Measurements from ENCODE around the gene PLEK.
"Not testable (repeated sequence)": the region's sequence is repeated elsewhere in the genome, so short reads cannot be mapped to it uniquely, and the experiment has no call there.

The PLEK gene

DNA sequence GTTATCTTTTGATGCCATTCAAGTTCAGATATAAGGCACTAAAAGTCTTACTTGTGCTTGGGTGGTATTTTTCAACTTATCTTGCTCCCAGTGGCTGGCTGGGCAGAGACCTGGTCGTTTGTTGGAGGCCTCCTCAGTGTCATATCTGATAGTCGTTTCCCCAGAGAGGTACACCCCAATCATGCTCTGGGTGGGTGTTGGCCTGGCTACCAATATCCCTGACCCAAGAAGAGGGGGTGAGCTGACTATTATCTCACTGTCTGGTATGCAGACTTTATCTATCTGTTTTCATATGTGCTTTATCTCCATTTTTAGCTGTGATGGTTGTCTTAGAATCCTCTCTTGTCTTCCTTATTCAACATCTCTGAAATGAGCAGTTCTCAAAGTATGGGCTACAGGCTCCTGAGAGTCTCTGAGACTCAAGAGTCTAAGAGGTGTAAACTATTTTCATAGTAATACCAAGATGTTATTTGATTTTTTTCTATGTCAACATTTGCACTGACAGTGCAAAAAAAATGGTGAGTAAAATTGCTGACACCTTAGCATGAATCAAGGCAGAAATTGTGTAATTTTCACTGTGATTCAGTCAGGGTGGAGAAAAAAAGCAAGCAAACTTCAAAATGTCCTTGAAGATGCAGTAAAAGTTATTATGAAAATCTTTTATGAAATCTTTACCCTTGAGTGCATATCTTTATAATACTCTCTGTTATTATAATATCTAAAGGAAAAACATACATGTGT, 12.3 kb upstream of the PLEK start:
- in situ Hi-C loops (cut with HindIII; ENCODE audit: low sequenced_read_pairs) = no loop called here

DNA sequence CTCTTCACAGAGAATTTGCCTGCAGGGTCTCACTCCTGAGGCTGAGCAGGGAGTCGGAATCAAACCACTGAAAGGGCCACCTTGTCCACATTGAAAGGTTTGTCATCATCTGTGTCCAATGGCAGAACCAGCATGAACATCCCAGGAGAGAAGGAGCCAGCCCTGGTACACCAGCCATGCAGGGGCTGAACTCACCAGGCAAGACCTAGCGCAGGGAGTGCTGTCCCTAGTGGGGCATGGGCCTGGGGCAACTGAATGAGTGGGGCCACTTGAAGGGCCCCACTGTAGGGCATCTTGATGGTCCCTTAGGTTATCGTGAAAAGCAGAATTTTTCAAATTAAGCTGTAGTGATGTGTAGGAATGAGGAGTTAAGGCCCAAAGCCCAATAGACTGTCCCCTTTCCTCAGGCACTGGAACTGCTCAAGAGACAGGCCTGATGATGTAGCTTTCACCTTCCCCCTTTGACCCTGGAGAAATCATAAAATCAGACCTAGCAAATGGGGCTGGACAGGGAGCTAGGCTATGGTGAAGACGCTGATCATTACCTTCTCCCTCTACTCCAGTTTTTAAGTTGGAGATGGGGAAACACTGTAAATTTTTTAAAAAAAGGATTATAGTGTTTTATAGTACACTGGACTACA, 8.4 kb upstream of the PLEK start:
- in situ Hi-C loops (cut with HindIII; ENCODE audit: low sequenced_read_pairs) = no loop called here

DNA sequence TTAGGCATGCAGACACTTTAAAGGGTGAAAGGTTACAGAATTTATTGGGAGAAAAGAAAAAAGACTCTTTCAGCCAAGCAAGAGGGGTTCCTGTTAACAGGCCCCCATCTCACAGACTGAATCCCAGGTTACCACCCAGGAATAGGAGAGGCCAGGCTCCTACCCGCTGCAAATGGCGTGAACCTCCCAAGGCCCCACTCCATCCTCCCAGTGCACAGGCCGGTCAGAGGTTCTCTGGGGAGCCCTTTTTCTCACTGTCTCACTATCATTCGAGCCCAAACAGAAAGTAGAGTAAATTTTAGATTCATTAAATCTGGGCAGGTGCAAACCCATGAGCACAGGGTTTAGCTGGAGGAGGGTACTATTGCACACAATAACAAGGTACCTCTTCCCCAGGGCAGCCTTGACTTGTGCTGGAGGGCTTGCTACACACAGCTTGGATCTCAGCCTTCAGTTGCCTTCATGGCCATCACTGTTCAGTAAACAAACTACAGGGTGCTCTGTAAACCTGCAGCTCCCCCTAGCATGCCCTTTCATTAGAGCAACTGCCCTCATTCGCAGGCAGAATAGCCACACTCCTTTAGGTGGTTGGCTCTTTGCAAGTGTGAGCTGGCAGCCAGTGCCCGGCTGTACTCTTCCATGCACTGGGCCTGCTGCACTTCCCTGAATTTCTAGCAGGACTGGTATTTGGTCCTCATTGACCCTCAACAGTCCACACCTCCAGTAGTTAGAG, 7.3 kb upstream of the PLEK start:
- in situ Hi-C loops (cut with HindIII; ENCODE audit: low sequenced_read_pairs) = no loop called here

DNA sequence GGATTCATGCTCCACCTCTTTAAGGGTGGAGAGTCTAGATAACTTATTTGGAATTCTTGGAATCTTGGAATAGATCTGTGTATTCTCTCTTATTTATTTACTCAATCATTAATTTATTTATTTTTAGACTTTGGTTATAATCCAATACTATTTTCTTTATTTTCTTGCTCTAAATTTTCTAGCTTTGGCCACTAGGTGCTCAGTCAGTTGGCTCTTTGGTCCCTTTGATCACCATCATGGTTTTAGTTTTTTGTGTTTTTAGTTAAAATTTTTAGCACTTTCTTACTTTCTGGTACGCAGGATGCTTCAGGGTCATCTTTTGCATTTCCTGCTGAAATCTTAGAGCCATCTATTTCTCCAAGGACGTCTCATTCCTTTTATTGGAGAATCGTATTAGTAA, 5.2 kb upstream of the PLEK start:
- in situ Hi-C loops (cut with HindIII; ENCODE audit: low sequenced_read_pairs) = no loop called here

DNA sequence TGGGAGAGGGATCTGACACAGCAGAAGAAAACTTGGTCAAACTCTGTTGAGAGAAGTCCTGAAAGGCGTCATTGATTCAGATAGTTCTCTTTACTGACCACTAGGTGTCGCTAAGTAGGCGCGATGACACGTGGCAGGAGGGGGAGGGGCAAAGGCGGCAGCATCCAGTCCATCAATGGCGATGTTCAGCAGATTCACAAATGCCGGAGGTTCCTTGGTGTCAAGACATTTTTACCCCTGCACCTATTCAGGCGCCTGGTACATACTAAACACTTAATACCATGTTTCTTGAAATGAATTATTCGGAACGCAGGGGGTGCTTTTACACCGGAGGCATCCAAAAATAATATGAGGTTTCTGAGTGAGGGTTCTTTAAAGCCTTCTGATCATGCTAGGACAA, 3.0 kb upstream of the PLEK start:
- in situ Hi-C loops (cut with HindIII; ENCODE audit: low sequenced_read_pairs) = no loop called here

DNA sequence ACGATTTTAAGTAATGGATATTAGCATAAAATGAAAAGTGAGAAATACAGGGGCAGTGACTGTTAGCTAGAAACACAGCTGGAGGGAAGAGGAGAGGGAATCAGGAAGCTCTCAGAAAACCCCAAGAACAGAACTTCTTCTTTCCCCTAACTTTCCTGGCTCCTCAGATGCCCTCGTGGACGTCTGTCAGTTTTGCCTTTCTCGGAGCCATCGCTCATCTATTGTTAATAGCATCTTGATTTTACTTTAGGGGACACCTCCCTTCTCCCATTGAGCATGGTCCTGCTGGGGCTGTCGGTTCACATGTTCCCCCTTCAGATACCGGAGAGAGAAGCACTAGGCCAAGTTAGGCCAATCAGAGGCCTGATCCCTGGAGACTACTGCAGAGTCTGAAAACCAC, 2.3 kb upstream of the PLEK start:
- in situ Hi-C loops (cut with HindIII; ENCODE audit: low sequenced_read_pairs) = no loop called here

DNA sequence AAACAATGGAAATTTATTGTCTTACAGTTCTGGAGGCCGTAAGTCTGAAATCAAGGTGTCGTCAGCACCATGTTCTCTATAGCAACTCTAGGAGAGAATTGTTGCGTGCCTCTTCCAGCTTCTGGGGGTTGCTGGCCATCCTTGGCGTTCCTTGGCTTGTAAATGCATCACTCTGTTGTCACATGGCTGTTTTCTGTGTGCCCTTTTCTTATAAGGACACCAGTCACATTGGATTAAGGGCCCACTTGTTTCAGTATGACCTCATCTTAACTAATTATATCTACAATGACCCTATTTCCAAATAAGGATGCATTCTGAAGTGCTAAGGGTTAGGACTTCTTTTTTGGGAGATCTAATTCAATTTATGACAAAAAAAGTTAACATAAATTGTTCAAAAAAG, 1.4 kb upstream of the PLEK start:
- in situ Hi-C loops (cut with HindIII; ENCODE audit: low sequenced_read_pairs) = no loop called here

DNA sequence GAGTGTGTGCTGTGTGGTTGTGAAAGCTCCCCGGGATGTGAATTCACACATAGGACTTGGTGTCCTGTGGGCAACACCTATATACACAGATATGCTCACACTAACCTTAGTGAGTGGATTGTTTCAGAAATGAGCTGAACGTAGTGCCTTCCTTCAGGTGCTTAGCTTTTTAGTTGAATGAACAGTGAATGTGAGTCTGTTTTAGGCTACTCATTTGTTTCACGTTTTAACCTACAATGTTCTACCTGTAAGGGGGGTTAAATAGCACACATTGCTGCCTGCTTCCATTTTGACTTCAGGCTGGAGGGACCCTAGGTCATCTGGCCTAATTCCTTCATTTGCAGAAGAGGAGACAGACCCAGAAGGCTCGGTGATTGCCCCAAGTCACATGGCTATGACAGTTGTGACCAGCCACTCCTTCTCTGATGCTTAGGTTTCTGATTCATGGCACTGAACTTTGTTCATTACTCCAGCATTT, 1.0 kb downstream of the PLEK start:
- in situ Hi-C loops (cut with HindIII; ENCODE audit: low sequenced_read_pairs) = no loop called here

DNA sequence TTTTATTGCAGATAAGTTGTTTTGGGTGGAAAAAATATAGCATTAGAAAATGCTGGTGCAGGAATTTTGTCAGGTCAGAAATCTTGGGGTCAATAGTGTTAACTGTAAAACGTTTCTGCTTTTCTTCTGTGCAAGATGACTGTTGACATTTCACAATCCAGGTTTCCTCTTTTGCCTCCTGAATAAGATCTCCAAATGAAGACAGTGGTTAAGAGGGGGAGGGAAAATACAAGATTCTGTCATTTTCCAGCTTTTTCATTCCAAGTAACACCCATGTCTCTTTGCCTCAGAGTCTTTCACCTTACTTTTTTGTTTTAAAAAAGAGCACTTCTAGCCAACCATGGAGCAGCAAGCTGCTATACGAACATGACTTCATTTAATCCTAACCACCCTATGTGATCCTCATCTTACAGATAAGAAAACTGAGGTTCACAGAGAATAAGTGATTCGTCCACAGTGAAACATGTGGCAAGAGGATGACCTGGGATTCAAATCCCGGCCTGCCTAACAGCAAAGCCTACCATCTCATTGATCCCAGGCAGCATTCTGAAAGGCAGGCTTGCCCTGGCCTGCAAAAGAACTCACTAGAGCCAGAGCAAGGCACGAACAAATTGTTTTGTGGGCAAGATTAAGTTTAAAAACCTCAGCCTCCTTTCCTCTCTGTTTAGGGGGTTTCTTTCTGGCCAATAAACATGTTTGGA, 3.0 kb downstream of the PLEK start:
- in situ Hi-C loops (cut with HindIII; ENCODE audit: low sequenced_read_pairs) = no loop called here

DNA sequence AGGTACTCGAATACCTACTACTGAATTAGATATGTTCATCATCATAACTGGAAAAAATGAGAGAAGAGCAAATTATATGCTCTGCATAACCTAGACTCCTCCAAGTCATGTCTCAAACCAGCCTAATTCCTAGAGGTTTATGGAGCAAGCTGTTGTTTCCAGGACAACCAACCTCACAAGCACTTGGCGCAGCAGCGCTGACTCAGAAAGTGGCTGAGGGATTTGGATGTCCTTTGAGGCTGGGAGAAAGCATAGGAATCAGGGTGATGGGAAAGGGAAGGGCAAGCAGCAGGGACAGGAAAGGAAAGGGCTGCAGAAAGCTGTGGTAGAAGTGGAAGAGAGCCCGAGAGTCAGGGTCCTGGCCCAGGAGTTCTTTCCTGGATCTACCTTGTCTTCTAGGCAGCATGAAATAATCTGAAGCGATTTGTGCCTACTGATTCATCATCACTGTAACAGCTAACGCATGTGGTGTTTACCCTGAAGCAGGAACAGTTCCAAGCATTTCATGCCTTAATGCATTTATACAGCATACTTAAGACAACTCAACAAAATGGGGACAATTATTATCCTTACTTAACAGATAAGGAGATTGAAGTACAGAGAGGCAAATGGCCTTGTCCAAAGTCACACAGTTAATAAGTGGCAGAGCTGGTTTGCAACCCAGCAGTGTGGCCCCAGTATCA, 3.7 kb downstream of the PLEK start:
- in situ Hi-C loops (cut with HindIII; ENCODE audit: low sequenced_read_pairs) = no loop called here

DNA sequence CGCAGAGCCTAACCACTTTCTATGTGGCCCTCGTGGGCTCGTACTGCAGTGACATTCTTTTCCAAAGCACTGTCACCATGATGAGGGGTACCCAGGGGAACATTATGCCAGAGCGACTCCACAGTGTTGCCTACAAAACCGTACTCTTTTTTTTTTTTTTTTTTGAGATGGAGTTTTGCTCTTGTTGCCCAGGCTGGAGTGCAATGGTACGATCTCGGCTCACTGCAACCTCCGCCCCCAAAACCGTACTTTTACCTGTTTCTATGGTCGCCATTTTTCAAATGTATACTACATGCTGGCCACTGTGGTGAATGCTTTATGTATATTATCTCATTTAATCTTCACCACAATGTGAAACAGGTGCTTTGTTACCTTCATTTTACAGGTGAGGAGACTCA, 4.3 kb downstream of the PLEK start:
- in situ Hi-C loops (cut with HindIII; ENCODE audit: low sequenced_read_pairs) = no loop called here

DNA sequence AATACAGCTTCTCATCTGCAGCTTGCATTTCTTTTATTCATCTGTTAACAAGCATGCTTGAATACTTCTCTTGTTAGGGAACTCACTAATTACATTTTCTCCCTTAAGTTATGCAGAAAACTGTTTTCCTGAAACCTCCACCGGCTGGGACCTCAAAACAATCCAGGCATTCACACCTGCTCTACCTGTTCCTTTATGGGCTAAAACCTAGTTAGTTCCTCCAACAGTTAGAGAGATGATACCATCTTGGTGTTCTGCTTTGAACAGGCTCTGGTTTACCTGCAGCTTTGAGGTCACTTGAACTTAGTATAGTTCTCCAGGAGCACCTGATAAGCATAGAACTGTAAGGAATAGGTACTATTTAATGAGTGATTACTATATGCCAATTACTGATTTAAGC, 6.1 kb downstream of the PLEK start:
- in situ Hi-C loops (cut with HindIII; ENCODE audit: low sequenced_read_pairs) = no loop called here

DNA sequence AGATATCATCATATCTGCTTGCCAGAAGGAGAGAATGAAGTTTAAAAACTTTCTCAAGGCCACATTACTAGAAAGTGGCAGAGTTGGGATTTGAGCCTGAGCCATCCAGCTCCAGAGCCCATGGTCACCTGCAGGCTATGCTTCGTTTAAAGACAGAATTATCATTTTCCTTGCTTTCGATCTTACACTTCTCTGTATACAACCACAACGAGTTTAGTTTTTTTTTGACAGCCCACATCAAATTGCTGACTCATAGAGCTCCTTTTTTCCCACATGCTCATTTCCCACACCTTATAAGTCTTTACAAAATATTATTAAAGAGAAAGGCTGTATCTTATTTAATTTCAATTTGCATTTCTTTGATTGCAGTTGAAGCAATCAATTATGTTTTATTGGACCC, 6.5 kb downstream of the PLEK start:
- in situ Hi-C loops (cut with HindIII; ENCODE audit: low sequenced_read_pairs) = no loop called here

DNA sequence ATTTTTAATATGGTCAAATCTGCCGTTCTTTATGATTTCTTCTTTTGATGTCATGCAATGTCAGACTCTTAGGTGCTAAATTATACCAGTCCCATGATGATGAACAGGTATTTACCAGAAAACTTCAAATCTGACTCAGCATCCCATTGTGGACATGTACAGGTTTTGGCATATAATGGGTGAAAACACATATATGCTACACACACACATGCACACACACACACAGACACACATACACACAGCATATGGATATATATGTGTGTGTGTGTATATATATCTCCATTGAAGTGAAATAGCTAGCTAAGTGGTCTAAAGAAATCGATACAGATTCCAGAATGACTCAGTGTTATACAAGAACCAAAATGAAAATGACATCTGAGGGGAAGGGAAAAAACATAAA, 7.4 kb downstream of the PLEK start:
- in situ Hi-C loops (cut with HindIII; ENCODE audit: low sequenced_read_pairs) = no loop called here

DNA sequence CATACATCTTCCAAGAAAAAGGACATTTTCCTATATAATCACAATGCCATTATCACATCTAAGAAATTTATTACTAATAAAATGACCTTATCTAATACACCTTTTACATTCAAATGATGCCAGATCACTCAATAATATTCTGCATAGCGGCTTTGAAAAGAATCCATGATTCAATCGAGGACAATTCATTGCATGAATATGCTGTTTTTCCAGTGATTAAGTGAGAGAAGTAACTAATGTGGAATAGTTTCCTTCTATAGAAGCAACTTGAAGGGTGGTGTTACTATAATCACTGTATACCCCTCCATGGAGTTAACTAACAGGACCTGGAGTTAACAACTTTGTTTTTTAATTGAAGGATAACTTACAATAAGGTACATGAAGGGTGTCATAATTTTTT, 9.1 kb downstream of the PLEK start:
- in situ Hi-C loops (cut with HindIII; ENCODE audit: low sequenced_read_pairs) = no loop called here

DNA sequence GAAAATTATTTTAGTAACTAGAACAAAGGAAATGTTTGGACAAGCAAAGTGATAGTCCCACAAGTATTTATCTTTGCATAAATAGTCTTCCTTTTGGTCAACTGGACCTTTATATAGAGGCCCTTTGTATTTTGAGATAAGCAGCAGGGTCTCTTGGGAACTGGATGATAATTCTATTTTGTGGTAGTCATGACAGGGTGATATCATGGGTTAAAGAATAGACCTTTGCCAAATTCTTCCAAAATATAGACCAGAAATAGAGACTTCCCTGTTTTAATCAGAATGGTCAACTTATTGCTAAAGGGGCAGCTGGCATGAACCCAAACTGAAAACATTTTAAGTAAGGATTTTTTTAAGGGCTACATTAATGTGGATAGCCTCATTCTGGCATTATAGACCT, 10.5 kb downstream of the PLEK start:
- in situ Hi-C loops (cut with HindIII; ENCODE audit: low sequenced_read_pairs) = no loop called here

DNA sequence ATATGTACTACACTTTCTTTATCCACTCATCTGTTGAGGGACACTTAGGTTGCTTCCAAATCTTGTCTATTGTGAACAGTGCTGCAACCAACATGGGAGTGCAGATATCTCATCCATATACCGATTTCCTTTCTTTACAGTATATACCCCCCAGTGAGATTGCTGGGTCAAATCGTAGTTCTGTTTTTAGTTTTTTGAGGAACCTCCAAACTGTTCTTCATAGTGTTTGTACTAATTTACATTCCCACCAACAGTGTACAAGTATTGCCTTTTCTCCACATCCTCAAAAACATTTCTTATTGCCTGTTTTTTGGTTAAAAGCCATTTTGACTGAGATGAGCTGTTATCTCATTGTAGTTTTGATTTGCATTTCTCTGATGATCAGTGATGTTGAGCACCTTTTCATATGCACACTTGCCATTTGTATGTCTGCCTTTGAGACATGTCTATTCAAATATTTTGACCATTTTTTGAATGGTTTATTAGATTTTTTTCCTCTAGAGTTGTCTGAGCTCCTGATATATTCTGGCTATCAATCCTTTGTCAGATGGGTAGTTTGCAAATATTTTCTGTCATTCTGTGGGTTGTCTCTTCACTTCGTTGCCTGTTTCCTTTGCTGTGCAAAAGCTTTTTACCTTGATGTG, 12.2 kb downstream of the PLEK start:
- in situ Hi-C loops (cut with HindIII; ENCODE audit: low sequenced_read_pairs) = no loop called here

DNA sequence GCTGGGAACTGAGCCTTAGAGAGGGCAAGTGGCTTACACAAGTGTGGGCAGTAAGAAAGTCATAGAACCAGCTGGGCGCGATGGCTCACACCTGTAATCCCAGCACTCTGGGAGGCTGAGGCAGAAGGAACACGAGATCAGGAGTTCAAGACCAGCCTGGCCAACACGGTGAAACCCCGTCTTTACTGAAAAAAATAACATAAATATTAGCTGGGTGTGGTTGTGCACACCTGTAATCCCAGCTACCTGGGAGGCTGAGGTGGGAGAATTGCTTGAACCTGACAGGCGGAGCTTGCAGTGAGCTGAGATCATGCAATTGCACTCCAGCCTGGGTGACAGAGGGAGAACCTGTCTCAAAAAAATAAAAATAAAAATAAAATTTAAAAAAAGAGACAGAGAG, 13.7 kb downstream of the PLEK start:
- in situ Hi-C loops (cut with HindIII; ENCODE audit: low sequenced_read_pairs) = not testable (repeated sequence)

DNA sequence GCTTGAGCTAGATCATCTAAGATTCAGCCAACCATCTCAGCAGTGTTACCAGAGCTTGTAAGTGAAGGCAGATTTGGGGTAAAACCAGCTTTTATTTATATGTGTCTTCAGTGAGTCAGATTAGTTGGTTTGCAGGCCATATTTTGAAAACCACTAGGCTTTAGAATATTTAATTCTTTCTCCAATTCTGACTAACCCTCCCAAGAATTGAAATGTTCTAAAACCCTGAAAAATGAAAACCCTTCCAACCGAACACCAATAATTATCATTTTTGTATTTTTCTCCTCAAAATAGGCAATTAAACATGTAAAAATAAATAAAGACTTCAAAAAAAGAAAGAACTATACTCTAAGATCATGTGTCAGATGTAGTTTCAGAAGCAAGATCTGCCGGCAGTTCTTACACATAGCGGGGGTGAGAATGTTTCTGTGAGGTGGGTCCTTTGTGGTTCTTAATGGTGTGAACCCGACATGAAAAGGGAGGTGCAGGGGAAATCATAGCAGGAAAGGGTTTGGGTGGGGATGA, 14.2 kb downstream of the PLEK start:
- in situ Hi-C loops (cut with HindIII; ENCODE audit: low sequenced_read_pairs) = no loop called here

DNA sequence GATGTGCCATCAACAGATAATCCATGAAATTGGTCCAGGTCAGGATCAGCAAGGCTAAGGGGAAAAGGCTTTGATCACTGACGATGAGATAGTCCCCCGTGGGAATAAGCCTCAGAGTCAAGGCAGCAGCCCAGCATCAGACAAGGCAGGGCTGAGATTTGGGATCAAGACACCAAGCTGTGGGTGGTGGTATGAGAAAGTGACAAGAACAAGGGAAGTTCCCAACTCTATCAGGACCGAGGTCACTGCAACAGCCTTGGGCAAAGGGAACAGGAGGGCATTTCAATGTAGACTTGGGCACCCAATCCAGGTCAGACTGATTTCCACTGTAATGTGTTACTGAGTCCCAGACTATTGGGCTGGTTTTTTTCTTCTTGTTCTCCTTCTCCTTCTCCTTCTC, 18.7 kb downstream of the PLEK start:
- in situ Hi-C loops (cut with HindIII; ENCODE audit: low sequenced_read_pairs) = loop anchor here (10.0 kb wide), 1 partner anchor 51 kb away; no protein-coding TSS in a partner anchor
